NB4 (cell line): Measurements from ENCODE around the gene ADAMTS2.

ENCODE experiments used
- CTCF ChIP-seq: IDR thresholded peaks from one replicate; pipeline ENCODE4 v1.5.1; 2012; ENCODE audit warnings: low read depth, low read length
- MAX ChIP-seq: IDR thresholded peaks from 2 replicates; pipeline ENCODE4 v1.6.1; 2011; ENCODE audit warnings: low read depth, low read length
- POLR2A ChIP-seq: IDR thresholded peaks from 2 replicates; pipeline ENCODE4 v1.6.1; 2011; ENCODE audit warnings: mild to moderate bottlenecking; ENCODE audit not compliant: insufficient read length; ENCODE audit errors: extremely low read depth

DNA sequence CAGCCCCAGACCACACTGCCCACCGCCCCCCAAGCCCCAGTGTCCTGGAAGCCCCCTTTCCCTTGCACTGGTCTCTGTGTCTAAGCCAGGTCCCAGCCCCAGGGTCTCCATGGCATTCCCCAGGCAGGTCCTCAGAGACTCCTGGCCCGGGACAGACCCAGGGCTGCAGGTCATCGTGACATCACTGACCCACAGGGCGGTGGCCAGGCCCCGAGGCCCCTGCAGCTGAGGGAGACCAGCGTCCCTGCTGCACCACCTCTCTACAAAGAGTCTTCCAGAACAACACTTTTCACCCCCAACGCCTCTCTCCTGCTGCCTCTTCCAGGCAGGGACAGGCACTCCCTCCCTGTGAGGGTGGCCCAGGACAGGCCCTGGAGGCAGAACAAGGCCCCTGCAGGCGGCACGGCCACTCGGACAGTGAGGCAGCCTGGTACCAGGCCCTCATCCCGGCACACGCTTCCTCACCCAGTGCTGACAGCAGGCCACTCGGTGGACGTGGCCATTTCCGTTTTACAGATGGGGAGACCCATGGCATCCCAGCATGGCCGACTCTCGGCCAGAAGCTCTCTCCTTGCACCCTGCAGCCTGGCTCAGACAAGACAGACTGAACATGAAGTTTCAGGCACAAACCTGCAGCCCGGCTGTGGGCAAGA, 136.4 kb downstream of the ADAMTS2 start:
- TF ChIP-seq CTCF (no peak), POLR2A (no peak), MAX (no peak)
